Naive thymus-derived CD8-positive, alpha-beta T cell (primary cell): ENCODE data around the gene PRPF19. TPM values are rescaled to one million over a fixed set of nuclear protein-coding genes. Genes with fewer than 3 reads are reported as not detected.
A peak's percentile ranks its signal among the peaks of the same experiment; 100 is the strongest.
"Not testable (repeated sequence)": the region's sequence is repeated elsewhere in the genome, so short reads cannot be mapped to it uniquely, and the experiment has no call there.

Source experiments
- ATAC-seq, 2 donors: fragments of 150-1000 bp; cut with Tn5 transposase in 1 of 2; sonication (Bioruptor Pico), chemical (Tn5 transposase) in 1 of 2; 1 replicate in 1 of 2; 2 replicates in 1 of 2; pipeline ENCODE4 v1.10.0; 2021; ENCODE audit warnings: mild to moderate bottlenecking in 2 of 2, moderate library complexity in 2 of 2
- POLR2A ChIA-PET: fragments of 350-600 bp; sonication (Branson Sonifier 250); formaldehyde crosslinking; loops from one replicate; lab custom pipeline; 2021; ENCODE audit warnings: antibody characterized with exemption; lab: Charles Lee
- DNase-seq, 10 donors: peaks; one replicate each; pipeline versions ENCODE4 v3.0.0 to v3.0.0-alpha.2; 2020 to 2022
- H3K27ac Mint-ChIP-seq, 10 donors: one replicate each; pipeline ENCODE4 v1.8.0; 2020 to 2022; ENCODE audit warnings: mild to moderate bottlenecking in 10 of 10, mixed read lengths in 10 of 10, moderate library complexity in 4 of 10, inconsistent platforms in 1 of 10
- H3K27me3 Mint-ChIP-seq, 5 donors: one replicate each; pipeline ENCODE4 v1.8.0; 2021 to 2022; ENCODE audit warnings: mixed read lengths in 5 of 5
- H3K36me3 Mint-ChIP-seq, 3 donors: one replicate each; pipeline ENCODE4 v1.8.0; 2020 to 2022; ENCODE audit warnings: mixed read lengths in 3 of 3, mild to moderate bottlenecking in 2 of 3, inconsistent platforms in 1 of 3
- H3K4me1 Mint-ChIP-seq, 4 donors: one replicate each; pipeline ENCODE4 v1.8.0; 2021 to 2022; ENCODE audit warnings: mixed read lengths in 4 of 4
- H3K4me3 Mint-ChIP-seq, 10 donors: one replicate each; pipeline ENCODE4 v1.8.0; 2020 to 2022; ENCODE audit warnings: mild to moderate bottlenecking in 10 of 10, mixed read lengths in 10 of 10, moderate library complexity in 6 of 10, inconsistent platforms in 1 of 10
- H3K9me3 Mint-ChIP-seq, 9 donors: one replicate each; pipeline ENCODE4 v1.8.0; 2020 to 2022; ENCODE audit warnings: mixed read lengths in 9 of 9, mild to moderate bottlenecking in 3 of 9, inconsistent platforms in 1 of 9, moderate library complexity in 1 of 9
- polyA plus RNA-seq, 3 donors: library from polyadenylated mRNA; unstranded; fragments of 300-500 nt; fragmentation: Illumina TruSeq; gene quantifications; one replicate each; pipeline ENCODE4 v1.2.3, GENCODE V29; 2021
- total RNA-seq, 8 experiments: library from RNA in 2 of 8; stranded (reverse) in 2 of 8; gene quantifications; one replicate each; pipeline ENCODE4 v1.2.3 and lab custom pipeline; 2021 to 2026

Gene PRPF19
- total and polyA plus RNA-seq, 5 experiments from 2014 or later = 14.2 to 98.8 (median 19.5) TPM

- DNase-seq (no peak), ATAC-seq (no peak)
- H3K27me3 Mint-ChIP-seq = peaks cover 0 to 1% (median 0%) of the 10 kb centered on the region in 5 donors
- H3K36me3 Mint-ChIP-seq = peaks cover 0 to 9% (median 3%) of the 10 kb centered on the region in 3 donors
- peak overlapping the region; percentile 91 to 100 (median 98) for H3K27ac Mint-ChIP-seq
- H3K9me3 Mint-ChIP-seq = peaks cover 0 to 2% (median 0%) of the 10 kb centered on the region in 9 donors
- peaks cover 27 to 80% (median 70%) of the 10 kb centered on the region in 4 donors for H3K4me1 Mint-ChIP-seq
- POLR2A ChIA-PET = interaction anchor here (0.6 to 4.5 kb wide), 16 partner anchors 7 to 1733 kb away, joined by 3 to 48 read pairs (median 4); partner anchors contain the start of genes CPSF7, PRPF19, SDHAF2 and TMEM132A
- peak overlapping the region; percentile 51 to 100 (median 98) for H3K4me3 Mint-ChIP-seq
These were observed 6.6 kb upstream of the PRPF19 start for GRCh38 chr11:60912851-60913528.

GRCh38 chr11:60912223-60912850 lies 6.0 kb upstream of the PRPF19 start:
- Mint-ChIP-seq H3K4me1 (peaks cover 29 to 80% (median 71%) of the 10 kb centered on the region in 4 donors), H3K4me3 (peak overlapping the region; percentile 51 to 100 (median 98)), H3K36me3 (peaks cover 0 to 7% (median 2%) of the 10 kb centered on the region in 3 donors), H3K9me3 (peaks cover 0 to 2% (median 0%) of the 10 kb centered on the region in 9 donors), H3K27ac (peak overlapping the region; percentile 91 to 100 (median 98)), H3K27me3 (peaks cover 0 to 1% (median 0%) of the 10 kb centered on the region in 5 donors)
- ATAC-seq = peak; percentile 51 to 72
- POLR2A ChIA-PET = interaction anchor here (0.6 to 4.5 kb wide), 16 partner anchors 7 to 1733 kb away, joined by 3 to 48 read pairs (median 4); partner anchors contain the start of genes CD5, PRPF19 and TMEM132A
- DNase-seq = peak in 8 of 10 donors; percentile 39 to 83 (median 62)

DNA sequence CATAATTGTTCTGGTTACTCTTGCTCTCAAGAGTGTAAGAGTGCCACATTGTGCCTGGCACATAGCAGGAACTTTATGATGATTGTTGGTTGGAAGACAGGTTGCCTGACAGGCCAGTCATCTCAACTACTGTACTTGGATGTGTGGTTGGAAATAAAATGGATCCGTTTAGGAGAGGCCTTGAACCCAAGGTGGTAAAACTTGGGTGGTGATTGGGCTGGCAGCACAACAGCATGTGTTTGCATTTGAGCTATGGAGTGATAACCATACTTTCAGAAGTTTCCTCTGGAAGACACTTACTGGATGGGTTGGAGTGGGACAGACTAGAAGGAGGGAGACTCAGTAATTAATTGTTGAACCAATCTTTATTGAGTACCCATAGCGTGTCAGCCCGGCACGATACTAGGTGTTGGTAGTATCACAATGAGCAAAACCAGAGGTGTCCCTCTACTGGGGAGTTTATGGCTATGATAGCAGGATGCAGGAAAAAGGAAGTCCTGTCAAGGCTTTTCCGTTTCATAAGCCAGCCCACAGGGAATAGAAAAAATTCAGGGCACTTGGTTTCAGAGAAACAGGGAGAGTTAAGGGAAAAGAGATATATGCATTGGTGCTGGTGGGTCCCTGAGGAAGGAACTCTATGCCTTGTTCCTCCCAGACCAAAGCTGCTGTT lies 4.5 kb upstream of the PRPF19 start:
- peaks cover 30 to 76% (median 69%) of the 10 kb centered on the region in 4 donors for H3K4me1 Mint-ChIP-seq
- H3K36me3 Mint-ChIP-seq = peaks cover 0 to 2% (median 2%) of the 10 kb centered on the region in 3 donors
- peak overlapping the region in 5 of 10 donors; percentile 17 to 42 (median 30) for H3K4me3 Mint-ChIP-seq
- peak overlapping the region in 9 of 10 donors; percentile 91 to 100 (median 98) for H3K27ac Mint-ChIP-seq
- peaks cover 0 to 1% (median 0%) of the 10 kb centered on the region in 5 donors for H3K27me3 Mint-ChIP-seq
- no peak for ATAC-seq
- peaks cover 0 to 2% (median 0%) of the 10 kb centered on the region in 9 donors for H3K9me3 Mint-ChIP-seq
- POLR2A ChIA-PET = interaction anchor here (0.8 kb wide), 1 partner anchor 141 kb away, joined by 3 read pairs; no protein-coding TSS in a partner anchor
- no peak for DNase-seq

GRCh38 chr11:60910281-60910687 lies 3.9 kb upstream of the PRPF19 start:
- ATAC-seq = no peak
- Mint-ChIP-seq H3K27ac (peak overlapping the region in 8 of 10 donors; percentile 22 to 100 (median 98)), H3K4me3 (no peak overlapping the region), H3K4me1 (peaks cover 29 to 76% (median 68%) of the 10 kb centered on the region in 4 donors), H3K9me3 (peaks cover 0 to 2% (median 0%) of the 10 kb centered on the region in 9 donors), H3K27me3 (peaks cover 0 to 1% (median 0%) of the 10 kb centered on the region in 5 donors), H3K36me3 (peaks cover 0 to 2% (median 0%) of the 10 kb centered on the region in 3 donors)
- POLR2A ChIA-PET = no interaction called here
- no peak for DNase-seq

DNA sequence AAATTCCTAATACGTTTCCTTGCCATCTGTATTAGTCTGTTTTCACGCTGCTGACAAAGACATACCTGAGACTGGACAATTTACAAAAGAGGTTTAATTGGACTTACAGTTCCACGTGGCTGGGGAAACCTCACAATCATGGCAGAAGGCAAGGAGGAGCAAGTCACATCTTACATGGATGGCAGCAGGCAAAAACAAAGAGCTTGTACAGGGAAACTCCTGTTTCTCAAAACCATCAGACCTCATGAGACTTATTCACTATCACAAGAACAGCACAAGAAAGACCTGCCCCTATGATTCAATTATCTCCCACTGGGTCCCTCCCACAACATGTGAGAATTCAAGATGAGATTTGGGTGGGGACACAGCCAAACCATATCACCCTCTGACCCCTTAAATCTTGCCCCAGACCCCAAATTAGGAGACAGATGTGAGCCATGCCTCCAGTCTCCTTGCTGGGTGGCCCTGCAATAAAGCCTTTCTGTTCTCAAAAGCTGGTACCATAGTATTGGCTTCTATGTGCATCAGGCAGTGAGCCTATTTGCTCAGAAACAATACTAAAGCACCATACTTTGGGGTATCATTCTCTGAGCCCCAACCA lies 3.4 kb upstream of the PRPF19 start:
- H3K9me3 Mint-ChIP-seq, H3K4me3 Mint-ChIP-seq, H3K36me3 Mint-ChIP-seq, H3K27me3 Mint-ChIP-seq, ATAC-seq, DNase-seq: not testable (repeated sequence)
- POLR2A ChIA-PET = interaction anchor here (0.7 kb wide), 1 partner anchor 1500 kb away, joined by 3 read pairs; no protein-coding TSS in a partner anchor
- Mint-ChIP-seq H3K4me1 (peaks cover 31 to 76% (median 68%) of the 10 kb centered on the region in 4 donors), H3K27ac (peak overlapping the region in 8 of 10 donors; percentile 42 to 100 (median 76))

DNA sequence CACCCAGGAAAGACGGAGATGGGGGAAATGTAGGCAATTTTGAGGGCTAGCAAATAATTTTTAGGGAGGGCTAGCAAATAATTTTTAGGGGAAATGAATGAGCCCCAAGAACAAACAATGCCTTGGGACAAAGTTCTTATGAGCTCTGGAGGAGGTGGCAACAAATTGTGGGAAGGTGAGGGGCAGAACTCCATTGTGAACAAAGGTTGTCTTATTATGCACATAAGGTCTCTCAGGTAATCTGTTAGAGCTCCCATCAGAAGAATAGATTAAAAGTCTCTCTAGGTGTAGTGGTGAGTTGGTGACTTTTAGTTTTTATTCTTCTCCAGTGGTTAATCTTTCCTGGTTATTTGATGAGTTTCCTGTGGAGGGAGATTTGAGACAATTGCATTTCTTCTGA lies 2.4 kb upstream of the PRPF19 start:
- H3K27me3 Mint-ChIP-seq = no peaks in the 10 kb centered on the region

GRCh38 chr11:60905551-60906113 lies 753 bp downstream of the PRPF19 start:
- peaks cover 0 to 31% (median 8%) of the 10 kb centered on the region in 3 donors for H3K36me3 Mint-ChIP-seq
- POLR2A ChIA-PET = interaction anchor here (0.7 to 3.6 kb wide), 9 partner anchors 9 to 175 kb away, joined by 3 to 48 read pairs (median 4); partner anchors contain the start of genes CD6, SLC15A3 and TMEM109
- H3K27ac Mint-ChIP-seq = peak overlapping the region; percentile 84 to 100 (median 96)
- peak in 1 of 10 donors; percentile 25 for DNase-seq
- no peak for ATAC-seq
- peaks cover 0 to 2% (median 0%) of the 10 kb centered on the region in 9 donors for H3K9me3 Mint-ChIP-seq
- H3K4me1 Mint-ChIP-seq = peaks cover 25 to 60% (median 55%) of the 10 kb centered on the region in 4 donors
- H3K27me3 Mint-ChIP-seq = no peaks in the 10 kb centered on the region
- H3K4me3 Mint-ChIP-seq = peak overlapping the region; percentile 86 to 97 (median 92)

More for the DNA sequence above, 2.4 kb upstream of the PRPF19 start:
- DNase-seq (no peak), ATAC-seq (no peak)
- no peak overlapping the region for H3K4me3 Mint-ChIP-seq
- H3K27ac Mint-ChIP-seq = peak overlapping the region in 6 of 10 donors; percentile 2 to 100 (median 91)
- H3K36me3 Mint-ChIP-seq = peaks cover 0 to 2% (median 0%) of the 10 kb centered on the region in 3 donors
- H3K9me3 Mint-ChIP-seq = peaks cover 0 to 2% (median 0%) of the 10 kb centered on the region in 9 donors
- POLR2A ChIA-PET = no interaction called here
- peaks cover 34 to 83% (median 73%) of the 10 kb centered on the region in 4 donors for H3K4me1 Mint-ChIP-seq

- Mint-ChIP-seq H3K27me3 (no peaks in the 10 kb centered on the region), H3K27ac (peak overlapping the region; percentile 84 to 100 (median 96)), H3K4me1 (peaks cover 24 to 54% (median 50%) of the 10 kb centered on the region in 4 donors), H3K9me3 (peaks cover 0 to 2% (median 0%) of the 10 kb centered on the region in 9 donors), H3K4me3 (peak overlapping the region; percentile 86 to 97 (median 92)), H3K36me3 (peaks cover 0 to 37% (median 8%) of the 10 kb centered on the region in 3 donors)
- ATAC-seq (no peak), DNase-seq (no peak)
- POLR2A ChIA-PET = interaction anchor here (1.0 to 3.6 kb wide), 6 partner anchors 8 to 175 kb away, joined by 3 to 48 read pairs (median 5); partner anchors contain the start of genes SLC15A3 and TMEM109
These were observed 1.3 kb downstream of the PRPF19 start for GRCh38 chr11:60905047-60905446.

GRCh38 chr11:60902625-60903024 lies 3.8 kb downstream of the PRPF19 start:
- H3K27me3 Mint-ChIP-seq = no peaks in the 10 kb centered on the region
- H3K36me3 Mint-ChIP-seq = peaks cover 3 to 60% (median 11%) of the 10 kb centered on the region in 3 donors
- no peak overlapping the region for H3K4me3 Mint-ChIP-seq
- peaks cover 24 to 50% (median 42%) of the 10 kb centered on the region in 4 donors for H3K4me1 Mint-ChIP-seq
- ATAC-seq (no peak), DNase-seq (no peak)
- POLR2A ChIA-PET = interaction anchor here (2.0 to 2.5 kb wide), 2 partner anchors 10 to 72 kb away, joined by 6 to 8 read pairs; no protein-coding TSS in a partner anchor
- no peaks in the 10 kb centered on the region for H3K9me3 Mint-ChIP-seq
- peak overlapping the region in 4 of 10 donors; percentile 20 to 70 (median 66) for H3K27ac Mint-ChIP-seq

- Mint-ChIP-seq H3K4me1 (peaks cover 21 to 36% (median 30%) of the 10 kb centered on the region in 4 donors), H3K4me3 (no peak overlapping the region), H3K27ac (peak overlapping the region in 2 of 10 donors; percentile 52 to 84), H3K36me3 (peaks cover 6 to 77% (median 14%) of the 10 kb centered on the region in 3 donors), H3K27me3 (no peaks in the 10 kb centered on the region), H3K9me3 (no peaks in the 10 kb centered on the region)
- ATAC-seq (no peak), DNase-seq (no peak)
- POLR2A ChIA-PET = interaction anchor here (0.6 to 2.5 kb wide), 4 partner anchors 9 to 278 kb away, joined by 3 to 8 read pairs (median 4); no protein-coding TSS in a partner anchor
These were observed 5.5 kb downstream of the PRPF19 start for GRCh38 chr11:60900673-60901404.
